HepG2 (cell line): ENCODE data around the gene SIGLEC10. TPM values are rescaled to one million over a fixed set of nuclear protein-coding genes. Genes with fewer than 3 reads are reported as not detected.
A peak's percentile ranks its signal among the peaks of the same experiment; 100 is the strongest.

ENCODE experiments used
- GLI4 ChIP-seq: sonication (generic); formaldehyde crosslinking; IDR thresholded peaks from 2 replicates; pipeline ENCODE4 v1.5.1; 2020; ENCODE audit warnings: missing genetic modification reagents, mild to moderate bottlenecking, moderate library complexity, borderline replicate concordance
- MXD4 ChIP-seq: IDR thresholded peaks from 2 replicates; pipeline ENCODE4 v1.6.1; 2016; ENCODE audit warnings: mild to moderate bottlenecking, missing biosample characterization, missing genetic modification reagents
- THAP8 ChIP-seq: sonication (generic); formaldehyde crosslinking; IDR thresholded peaks from 2 replicates; pipeline ENCODE4 v1.5.1; 2020; ENCODE audit warnings: missing genetic modification reagents, mild to moderate bottlenecking, borderline replicate concordance
- USF2 ChIP-seq, 2 experiments: sonication (generic) in 1 of 2; formaldehyde crosslinking in 1 of 2; IDR thresholded peaks; 2 replicates each; pipeline versions ENCODE4 v1.5.1 to v1.6.1; 2011 to 2020; ENCODE audit warnings: borderline replicate concordance in 1 of 2, low read depth in 1 of 2, low read length in 1 of 2, mild to moderate bottlenecking in 1 of 2, missing genetic modification reagents in 1 of 2, moderate library complexity in 1 of 2
- ZNF318 ChIP-seq: sonication (generic); formaldehyde crosslinking; IDR thresholded peaks from 2 replicates; pipeline ENCODE4 v1.4.0; 2020; ENCODE audit warnings: mild to moderate bottlenecking, missing genetic modification reagents
- ZNF550 ChIP-seq: sonication (generic); formaldehyde crosslinking; IDR thresholded peaks from 2 replicates; pipeline ENCODE4 v1.4.0; 2020; ENCODE audit warnings: mild to moderate bottlenecking, missing genetic modification reagents, borderline replicate concordance
- ZNF644 ChIP-seq: IDR thresholded peaks from 2 replicates; pipeline ENCODE4 v1.6.1; 2016; ENCODE audit warnings: low read depth
- ZNF782 ChIP-seq: sonication (generic); formaldehyde crosslinking; IDR thresholded peaks from 2 replicates; pipeline ENCODE4 v1.4.0; 2020; ENCODE audit warnings: missing genetic modification reagents, mild to moderate bottlenecking, borderline replicate concordance
- polyA plus RNA-seq, 8 experiments: library from polyadenylated mRNA; depleted of rRNA in 3 of 8; stranded (reverse) in 7 of 8; unstranded in 1 of 8; fragments of >200 nt; fragmentation: Illumina TruSeq in 4 of 8; extraction: Trizol in 4 of 8; gene quantifications; 2 replicates each; pipeline versions ENCODE4 v1.2.1 to v1.2.3, GENCODE V29; 2011 to 2016; ENCODE audit warnings: low read depth in 4 of 8, missing spikeins in 1 of 8, mixed read lengths in 1 of 8; ENCODE audit not compliant: insufficient read depth in 1 of 8
- total RNA-seq, 5 experiments: library from RNA; depleted of rRNA; stranded (reverse); fragments of >200 nt; fragmentation: Illumina TruSeq; extraction: Trizol; gene quantifications; 2 replicates each; pipeline ENCODE4 v1.2.3, GENCODE V29; 2016; ENCODE audit warnings: low read depth in 1 of 5
- TF ChIP-seq, protein P1 (sequence below): sonication (generic); formaldehyde crosslinking; IDR thresholded peaks from 2 replicates; pipeline ENCODE4 v1.4.0; 2020; ENCODE audit warnings: missing genetic modification reagents
- TF ChIP-seq, protein P2 (sequence below): sonication (generic); formaldehyde crosslinking; IDR thresholded peaks from 2 replicates; pipeline ENCODE4 v1.4.0; 2020; ENCODE audit warnings: missing genetic modification reagents, borderline replicate concordance

SIGLEC10 gene
- total and polyA plus RNA-seq, 2 of the 13 experiments (the other 11 are each of a cell fraction or from before 2014, with no cell fraction given), result not detected

DNA sequence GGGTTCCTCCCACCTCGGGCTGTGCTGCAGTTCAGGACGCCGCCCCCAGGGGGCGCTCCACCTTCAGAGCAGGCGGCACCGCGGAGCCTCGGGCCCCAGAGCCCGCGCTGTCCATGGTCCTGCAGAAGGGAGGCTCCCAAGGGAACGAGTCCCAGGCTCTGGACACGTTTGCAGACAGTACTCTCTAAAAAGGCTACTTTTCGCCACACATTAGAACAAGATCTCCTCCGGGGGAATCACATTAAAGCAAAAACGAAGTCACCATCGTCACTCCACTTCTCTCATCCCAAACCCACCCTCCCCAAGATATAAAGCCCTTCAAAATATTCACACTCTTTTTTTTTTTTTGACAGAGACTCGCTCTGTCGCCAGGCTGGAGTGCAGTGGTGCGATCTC, 4.6 kb upstream of the SIGLEC10 start (continued):
- TF ChIP-seq USF2 (IDR thresholded peaks at IDR 0.05; ENCODE audit: low read depth, low read length) (no peak), USF2 (CRISPR knock-in tag; IDR thresholded peaks at IDR 0.05; ENCODE audit: borderline replicate concordance) (no peak), THAP8 (CRISPR knock-in tag) (0 out of 2 replicates have a peak, but pooled peaks have one; percentile 38), MXD4 (CRISPR knock-in tag) (peak; percentile 94), GLI4 (CRISPR knock-in tag) (no peak; the same call in 1 of the 2 replicates), ZNF644 (CRISPR knock-in tag) (peak; percentile 89), ZNF550 (0 out of 2 replicates have a peak, but pooled peaks have one; percentile 80), ZNF318 (CRISPR knock-in tag) (peak; percentile 41; the same call in 1 of the 2 replicates), ZNF782 (CRISPR knock-in tag) (peak; percentile 90)
- TF ChIP-seq, protein P1, sequence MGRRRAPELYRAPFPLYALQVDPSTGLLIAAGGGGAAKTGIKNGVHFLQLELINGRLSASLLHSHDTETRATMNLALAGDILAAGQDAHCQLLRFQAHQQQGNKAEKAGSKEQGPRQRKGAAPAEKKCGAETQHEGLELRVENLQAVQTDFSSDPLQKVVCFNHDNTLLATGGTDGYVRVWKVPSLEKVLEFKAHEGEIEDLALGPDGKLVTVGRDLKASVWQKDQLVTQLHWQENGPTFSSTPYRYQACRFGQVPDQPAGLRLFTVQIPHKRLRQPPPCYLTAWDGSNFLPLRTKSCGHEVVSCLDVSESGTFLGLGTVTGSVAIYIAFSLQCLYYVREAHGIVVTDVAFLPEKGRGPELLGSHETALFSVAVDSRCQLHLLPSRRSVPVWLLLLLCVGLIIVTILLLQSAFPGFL (CRISPR knock-in tag), result peak; percentile 93; the same call in 1 of the 2 replicates
- TF ChIP-seq, protein P2, sequence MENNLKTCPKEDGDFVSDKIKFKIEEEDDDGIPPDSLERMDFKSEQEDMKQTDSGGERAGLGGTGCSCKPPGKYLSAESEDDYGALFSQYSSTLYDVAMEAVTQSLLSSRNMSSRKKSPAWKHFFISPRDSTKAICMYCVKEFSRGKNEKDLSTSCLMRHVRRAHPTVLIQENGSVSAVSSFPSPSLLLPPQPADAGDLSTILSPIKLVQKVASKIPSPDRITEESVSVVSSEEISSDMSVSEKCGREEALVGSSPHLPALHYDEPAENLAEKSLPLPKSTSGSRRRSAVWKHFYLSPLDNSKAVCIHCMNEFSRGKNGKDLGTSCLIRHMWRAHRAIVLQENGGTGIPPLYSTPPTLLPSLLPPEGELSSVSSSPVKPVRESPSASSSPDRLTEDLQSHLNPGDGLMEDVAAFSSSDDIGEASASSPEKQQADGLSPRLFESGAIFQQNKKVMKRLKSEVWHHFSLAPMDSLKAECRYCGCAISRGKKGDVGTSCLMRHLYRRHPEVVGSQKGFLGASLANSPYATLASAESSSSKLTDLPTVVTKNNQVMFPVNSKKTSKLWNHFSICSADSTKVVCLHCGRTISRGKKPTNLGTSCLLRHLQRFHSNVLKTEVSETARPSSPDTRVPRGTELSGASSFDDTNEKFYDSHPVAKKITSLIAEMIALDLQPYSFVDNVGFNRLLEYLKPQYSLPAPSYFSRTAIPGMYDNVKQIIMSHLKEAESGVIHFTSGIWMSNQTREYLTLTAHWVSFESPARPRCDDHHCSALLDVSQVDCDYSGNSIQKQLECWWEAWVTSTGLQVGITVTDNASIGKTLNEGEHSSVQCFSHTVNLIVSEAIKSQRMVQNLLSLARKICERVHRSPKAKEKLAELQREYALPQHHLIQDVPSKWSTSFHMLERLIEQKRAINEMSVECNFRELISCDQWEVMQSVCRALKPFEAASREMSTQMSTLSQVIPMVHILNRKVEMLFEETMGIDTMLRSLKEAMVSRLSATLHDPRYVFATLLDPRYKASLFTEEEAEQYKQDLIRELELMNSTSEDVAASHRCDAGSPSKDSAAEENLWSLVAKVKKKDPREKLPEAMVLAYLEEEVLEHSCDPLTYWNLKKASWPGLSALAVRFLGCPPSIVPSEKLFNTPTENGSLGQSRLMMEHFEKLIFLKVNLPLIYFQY (CRISPR knock-in tag), result peak; percentile 95
